Stimulated activated CD8-positive, alpha-beta memory T cell treated with anti-CD3 and anti-CD28 coated beads, Interleukin-7, amount 100 ng/mL, for 48 hours (primary cell): ENCODE measurements around the gene KLF6.
A peak's percentile ranks its signal among the peaks of the same experiment; 100 is the strongest.

Source experiments
- DNase-seq, 2 donors: peaks; one replicate each; pipeline ENCODE4 v3.0.0-alpha.2; 2020; ENCODE audit warnings: low read depth in 1 of 2; ENCODE audit errors: extremely low read depth in 1 of 2

The KLF6 gene

DNA sequence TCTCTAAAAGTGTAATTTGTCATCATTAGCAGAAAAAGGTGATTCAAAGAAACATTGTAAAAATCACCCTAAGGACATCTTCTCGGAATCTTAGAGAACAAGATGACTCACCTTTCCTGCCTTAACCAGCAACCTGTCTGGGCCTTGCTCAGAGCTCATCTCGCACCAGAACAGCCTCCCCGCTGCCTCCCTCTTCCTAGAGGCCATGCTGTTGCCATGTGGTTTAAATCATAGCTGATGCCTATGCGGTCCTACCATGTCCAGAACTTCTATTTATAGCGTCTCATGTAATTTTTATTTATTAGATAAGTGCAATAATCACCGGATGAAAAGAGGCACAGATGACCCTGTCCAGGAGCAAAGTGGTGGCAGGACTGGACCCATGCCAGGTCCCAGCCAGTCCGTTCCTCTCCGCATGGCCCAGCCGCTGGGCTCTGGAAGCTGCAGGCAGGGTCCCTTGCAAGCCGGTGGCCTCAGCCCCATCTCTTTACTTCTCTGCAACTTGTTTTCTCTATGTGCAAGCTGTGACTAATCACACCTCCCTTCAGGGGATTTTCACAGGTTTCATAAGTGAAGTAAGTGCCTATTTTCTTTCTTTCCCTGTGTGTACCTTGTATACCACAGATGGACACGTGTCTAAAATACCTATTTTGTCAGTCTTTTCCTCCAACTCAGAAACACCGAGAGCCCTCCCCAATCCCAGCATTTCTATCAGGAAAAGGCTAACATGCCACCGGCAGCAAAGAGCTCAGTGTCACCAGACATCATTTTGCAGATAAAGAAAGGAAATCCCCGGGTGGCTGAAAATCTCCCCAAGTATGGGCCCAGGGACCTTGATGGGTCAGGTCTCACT lies 27.1 kb downstream of the KLF6 start:
- peak in 1 of 2 donors; percentile 39 for DNase-seq

DNA sequence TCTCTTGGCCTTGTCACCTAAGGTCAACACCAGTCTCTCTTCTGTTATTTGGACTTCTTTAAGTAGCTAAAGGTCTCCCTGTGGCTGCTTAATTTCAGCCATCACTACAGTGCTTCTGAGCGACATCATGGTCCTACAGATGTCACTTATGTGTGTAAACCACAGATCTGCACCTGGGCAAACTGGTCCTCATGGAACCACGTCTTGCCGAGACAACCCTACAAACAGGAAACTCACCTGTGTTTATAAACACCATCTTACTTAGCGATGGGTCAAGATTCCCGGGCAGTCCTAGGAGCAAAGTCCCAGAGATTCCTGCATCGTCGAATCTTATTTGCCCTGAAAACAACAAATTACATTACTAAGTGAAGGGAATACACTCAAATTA lies 27.8 kb downstream of the KLF6 start:
- DNase-seq: no peak

DNA sequence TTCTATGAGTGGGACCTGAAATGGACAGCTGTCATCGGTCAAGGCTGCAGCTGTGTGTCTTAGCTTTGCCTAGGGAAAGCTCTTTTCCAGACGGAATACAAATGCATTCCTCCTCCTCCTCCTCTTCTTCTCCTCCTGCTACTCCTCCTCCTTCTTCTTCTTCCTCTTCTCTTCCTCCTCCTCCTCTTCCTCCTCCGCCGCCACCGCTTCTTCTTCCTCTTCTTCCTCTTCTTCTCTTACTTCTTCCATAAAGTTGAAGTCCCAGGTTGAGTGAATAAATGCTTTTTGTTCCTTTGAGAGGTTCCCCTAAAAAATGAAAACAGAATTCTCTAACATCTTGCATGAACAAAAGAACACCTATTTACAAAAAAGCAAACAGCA lies 28.7 kb downstream of the KLF6 start:
- no peak for DNase-seq

DNA sequence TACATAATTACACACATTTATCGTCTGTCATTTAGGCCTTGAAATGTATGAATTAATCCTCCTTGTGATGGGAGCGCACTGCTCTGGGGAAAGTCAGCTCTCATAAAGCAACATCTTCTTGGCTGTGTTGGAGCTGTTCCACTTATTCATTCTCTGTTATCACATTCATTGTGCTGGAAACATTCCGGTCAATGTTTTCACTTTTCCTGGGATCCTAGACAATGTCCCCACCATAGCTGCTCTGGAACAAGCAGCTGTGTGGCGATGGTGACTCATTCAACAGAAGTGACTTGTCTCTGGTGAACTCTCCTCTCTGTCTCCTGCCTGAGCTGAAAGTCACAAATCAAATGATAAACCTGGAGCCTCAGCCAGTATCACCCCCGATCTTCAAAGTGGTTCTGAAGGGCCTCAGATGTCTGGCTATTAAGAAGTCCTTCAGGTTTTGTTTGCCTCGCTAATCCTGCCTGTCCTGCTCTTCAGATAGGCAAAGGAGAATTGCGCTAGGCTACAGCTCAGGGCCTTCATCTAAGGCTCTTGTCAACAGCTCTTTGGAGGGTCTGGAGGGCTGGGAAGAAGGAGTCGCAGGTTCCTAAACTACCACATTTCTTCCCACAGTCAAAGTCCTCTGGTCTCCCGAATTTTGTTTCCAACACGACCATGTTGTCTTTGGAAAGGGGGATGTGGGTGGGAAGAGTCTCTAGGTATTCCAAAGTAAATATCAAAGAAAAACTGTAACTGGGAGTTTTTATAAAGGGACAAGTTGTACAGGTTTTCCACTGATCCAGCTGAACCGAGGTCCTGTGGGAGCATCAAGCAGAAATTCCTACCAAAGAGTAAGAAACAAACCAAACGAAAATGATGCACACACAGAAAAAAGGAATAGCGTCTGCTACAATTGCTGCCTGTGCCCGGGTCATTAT lies 29.3 kb downstream of the KLF6 start:
- no peak for DNase-seq

DNA sequence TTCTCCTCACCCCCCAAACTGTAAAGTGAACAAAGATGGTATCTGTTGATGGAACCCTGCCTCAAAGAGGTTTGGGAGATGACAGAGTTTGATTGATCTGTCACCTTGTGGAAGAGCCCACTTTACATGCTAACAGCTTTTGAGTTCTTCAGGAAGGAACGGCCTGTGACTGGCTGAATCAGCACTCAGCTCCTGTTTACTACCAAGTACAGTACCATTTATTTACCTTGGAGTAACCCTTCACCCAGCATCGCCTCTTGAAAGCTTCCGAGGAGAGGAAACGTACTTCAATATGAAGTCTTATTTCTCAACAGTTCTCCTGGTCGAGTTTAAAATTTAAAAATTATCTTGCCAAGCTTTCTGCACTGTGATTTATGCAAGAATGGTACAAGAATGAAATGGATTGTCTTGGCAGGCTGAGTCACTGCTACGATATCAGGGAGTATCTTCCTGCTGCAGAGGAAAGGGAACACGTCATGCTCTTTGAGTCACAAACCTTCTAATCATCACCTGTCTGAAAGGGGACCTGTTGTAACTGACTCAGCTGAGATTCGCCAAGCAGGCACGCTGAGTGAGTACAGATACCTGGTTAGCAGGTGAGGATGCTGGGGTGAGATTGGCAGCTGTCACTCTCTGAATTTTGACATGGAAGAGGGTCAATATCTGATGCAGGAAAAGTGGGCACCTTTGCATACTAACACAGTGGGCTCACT lies 30.1 kb downstream of the KLF6 start:
- DNase-seq: no peak

DNA sequence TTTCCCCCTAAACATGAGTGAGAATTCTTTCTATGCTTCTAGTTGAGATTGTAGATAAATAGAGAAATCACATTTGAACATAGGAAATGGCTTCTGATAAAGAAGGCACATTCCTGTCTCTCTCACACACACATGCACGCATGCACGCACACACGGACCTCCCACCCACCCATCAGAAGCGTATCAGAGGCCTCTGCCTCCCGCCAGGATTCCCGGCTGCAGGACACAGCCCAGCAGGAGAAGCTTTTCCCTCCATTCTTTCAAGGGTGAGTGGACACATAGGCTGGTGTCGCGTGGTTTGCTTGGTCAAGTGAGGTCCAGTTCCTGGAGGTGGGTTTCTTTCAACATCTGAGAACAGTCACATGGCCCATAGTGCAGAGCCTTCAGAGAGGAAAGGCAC lies 34.2 kb downstream of the KLF6 start:
- no peak for DNase-seq

DNA sequence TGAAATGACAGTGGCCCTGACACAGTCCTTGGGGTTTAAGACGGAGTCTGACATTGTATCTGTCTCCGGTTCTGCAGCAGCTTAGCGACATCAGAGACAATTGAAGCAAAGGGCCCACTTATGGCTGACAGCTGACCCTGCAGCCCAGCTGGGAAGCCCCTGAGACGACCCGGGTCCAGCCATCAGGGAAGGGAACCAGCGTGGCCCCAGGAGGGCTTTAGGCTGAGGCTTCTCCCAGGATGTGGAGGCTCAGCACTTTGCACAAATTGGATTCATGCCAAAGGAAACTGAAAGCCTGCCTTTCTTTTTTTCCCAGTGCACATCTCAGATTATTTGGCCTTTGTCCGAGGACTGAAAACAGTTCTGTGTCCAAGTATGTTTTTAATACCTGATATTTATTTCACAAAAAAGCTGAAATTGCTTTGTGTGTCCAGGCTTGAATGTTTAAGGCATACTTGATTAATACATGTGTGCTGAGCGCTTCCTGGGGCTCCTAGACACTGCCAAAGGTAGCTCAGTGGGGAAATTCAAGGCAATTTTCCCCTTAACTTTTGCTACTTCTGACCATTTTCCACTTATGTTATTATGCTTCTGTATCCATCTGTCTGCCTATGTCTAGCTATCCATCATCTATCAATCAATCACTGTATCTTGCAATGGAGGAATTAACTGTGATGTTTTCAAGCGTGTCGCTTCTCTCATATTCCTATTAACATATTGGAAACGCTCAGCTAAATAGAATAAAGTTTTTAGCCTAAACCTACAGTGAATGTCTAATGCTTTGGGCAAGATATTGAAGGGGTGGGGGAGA lies 34.8 kb downstream of the KLF6 start:
- DNase-seq: no peak

DNA sequence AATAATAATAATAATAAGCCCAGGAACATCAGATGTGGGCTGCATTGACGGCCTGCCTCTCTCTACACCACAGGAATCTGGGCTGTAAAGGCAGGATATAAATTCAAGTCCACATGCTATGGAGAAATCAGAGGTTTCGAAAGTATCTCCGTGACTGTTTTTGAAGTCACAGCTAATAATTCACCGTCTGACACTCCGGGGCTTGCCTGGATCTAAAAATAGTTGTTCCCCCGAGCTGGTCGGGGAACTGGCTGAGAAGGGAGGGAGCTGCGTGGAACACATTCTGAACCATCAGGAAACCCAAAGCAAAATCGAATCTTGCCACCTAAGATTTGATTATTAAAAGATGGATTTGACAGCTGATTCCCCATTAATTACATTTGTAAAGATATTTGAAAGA lies 35.4 kb downstream of the KLF6 start:
- DNase-seq: no peak

DNA sequence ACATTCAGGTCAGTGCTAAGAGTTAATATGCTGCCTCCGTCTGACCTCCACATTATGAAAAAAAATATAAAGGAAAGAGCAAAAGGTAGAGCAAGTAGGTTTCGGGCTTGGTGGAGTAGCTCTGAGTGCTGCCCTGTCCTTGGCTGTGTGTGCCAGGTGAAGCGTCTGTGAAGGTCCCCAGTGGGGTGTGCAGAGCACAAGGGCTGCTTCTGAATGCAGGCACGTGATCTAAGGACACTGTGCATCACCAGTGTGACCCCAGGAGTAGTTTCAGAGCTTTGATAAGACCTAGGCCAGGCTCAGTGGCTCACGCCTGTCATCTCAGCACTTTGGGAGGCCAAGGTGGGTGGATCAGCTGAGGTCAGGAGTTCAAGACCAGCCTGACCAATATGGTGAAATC lies 36.0 kb downstream of the KLF6 start:
- no peak for DNase-seq

DNA sequence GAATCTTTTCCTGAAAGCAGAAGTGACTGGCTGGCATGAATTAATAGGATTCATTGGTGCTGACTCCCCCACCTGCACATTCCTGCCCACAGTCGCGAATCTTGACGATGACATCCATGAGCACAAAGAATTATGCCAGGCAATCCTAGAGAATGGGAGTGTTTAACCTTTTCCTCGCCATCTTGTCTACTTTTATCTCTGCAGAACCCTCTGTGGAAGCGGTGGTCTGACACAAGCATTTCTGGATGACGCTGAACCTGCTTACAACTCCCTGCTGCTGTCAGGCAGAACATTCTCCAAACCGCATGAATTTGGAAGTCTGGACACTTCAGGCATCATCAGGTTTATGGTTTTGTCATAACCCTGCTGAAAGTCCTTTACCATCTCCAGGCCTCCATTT lies 36.5 kb downstream of the KLF6 start:
- no peak for DNase-seq

DNA sequence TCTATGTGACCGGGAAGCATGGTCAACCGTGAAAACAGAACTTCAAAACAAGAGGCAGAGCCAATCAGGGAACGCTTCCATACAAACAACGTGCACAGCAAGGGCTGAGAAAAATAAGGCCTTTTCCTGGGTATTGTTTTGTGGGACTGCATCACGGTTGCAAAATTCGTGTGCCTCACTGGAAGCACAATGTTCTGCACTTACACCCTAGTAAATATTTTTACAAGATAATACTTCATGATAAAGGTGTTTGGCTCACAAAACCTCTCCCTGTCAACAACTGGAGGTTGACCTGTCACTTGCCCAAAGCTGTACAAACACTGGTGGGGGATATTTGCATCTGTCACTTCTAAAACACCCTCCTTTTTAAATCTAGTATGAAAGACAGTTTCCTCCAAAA lies 37.0 kb downstream of the KLF6 start:
- DNase-seq: no peak

DNA sequence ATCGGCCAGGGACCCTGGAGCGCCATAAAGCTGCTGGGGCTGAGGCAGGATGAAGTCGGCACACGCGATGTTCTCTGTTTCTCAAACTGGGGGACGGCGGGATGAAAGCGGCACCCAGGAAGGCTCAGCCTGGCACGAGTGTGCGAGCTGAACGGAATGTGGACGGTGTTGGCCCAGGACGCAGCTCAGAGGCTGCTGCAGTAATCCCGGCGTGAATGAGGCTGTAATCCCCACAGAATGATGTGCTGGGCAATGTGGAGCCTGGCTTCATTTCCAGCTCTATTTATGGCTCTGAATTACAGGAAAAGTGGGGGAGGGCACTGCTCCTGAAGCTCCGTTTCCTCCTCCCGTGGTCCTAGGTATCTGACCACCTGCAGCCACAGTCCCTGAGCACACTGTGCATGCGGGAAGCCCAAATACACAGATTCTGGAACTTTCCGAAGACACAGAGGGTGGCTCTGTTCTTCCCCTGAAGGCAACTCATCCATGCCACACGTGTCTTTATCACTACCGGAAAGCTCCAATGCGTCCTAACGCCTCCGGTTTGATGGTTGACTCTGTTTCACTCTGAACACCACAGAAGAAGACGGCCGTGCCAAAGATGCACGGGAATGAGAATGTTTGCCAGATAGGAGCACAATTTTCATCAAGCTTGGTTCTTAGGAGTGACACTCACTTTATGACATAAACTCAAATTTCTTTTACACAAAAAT lies 37.6 kb downstream of the KLF6 start:
- no peak for DNase-seq

DNA sequence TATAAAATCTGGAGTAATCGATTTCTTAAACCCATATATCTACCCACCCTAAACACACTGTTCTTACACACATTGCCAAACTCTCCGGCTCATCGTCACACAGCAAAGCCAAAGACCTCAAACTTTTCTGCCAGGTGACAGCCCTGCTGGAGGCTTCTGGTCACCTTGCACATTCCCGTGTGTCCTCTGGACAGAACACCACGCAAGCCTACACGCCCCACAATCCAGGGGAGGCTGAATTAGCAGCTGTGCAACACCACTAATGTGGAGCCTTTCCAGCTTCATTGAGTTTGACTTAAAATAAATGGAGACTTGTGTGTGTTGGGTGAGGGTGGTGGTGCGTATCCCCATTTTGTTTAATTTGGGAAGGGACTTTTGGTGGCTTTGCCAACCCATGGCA lies 38.4 kb downstream of the KLF6 start:
- no peak for DNase-seq

DNA sequence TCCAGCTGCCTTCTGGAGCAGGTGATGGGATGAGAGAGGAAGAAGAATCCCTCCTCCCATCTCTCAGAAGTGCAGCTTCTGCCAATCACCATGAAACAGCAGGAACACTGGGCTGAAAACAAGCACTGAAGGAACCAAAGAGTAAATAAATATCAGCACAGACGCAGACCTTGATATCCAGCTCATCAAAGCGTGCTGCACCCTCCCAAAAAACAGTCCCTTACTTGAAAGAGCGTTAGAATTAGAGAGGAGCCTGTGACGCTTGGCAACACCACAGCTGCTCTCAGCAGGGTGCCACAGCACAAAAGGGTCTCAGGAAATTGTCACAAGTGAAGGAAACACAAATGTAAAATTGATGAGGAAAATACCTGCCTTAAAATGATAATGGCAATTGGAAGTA lies 39.5 kb downstream of the KLF6 start:
- DNase-seq: no peak

DNA sequence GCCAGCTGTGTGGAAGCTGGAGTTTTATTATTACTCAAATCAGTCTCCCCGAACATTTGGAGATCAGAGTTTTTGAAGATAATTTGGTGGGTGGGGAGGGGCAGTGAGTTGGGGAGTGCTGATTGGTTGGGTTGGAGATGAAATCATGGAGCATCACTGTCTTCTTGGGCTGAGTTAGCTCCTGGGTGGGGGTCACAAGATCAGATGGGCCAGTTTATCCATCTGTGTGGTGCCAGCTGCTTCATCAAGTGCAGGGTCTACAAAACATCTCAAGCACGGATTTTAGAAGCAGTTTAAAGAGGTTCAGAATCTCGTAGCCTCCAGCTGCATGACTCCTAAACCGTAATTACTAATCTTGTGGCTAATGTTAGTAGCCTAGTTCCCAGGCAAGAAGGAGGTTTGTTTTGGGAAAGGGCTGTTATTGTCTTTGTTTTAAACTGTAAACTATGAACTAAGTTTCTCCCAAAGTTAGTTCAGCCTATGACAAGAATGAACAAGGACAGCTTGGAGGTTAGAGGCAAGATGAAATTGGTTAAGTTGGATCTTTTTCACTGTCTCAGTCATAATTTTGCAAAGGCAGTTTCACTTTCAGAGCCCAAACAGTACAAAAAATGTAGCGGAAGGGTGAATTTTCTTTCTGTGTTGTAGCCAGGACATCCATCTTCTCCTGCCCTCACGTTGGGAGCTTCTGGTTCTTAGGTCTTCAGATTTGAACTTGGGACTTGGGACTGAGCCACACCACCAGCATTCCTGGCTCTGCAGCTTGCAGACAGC lies 43.1 kb downstream of the KLF6 start:
- DNase-seq: no peak

DNA sequence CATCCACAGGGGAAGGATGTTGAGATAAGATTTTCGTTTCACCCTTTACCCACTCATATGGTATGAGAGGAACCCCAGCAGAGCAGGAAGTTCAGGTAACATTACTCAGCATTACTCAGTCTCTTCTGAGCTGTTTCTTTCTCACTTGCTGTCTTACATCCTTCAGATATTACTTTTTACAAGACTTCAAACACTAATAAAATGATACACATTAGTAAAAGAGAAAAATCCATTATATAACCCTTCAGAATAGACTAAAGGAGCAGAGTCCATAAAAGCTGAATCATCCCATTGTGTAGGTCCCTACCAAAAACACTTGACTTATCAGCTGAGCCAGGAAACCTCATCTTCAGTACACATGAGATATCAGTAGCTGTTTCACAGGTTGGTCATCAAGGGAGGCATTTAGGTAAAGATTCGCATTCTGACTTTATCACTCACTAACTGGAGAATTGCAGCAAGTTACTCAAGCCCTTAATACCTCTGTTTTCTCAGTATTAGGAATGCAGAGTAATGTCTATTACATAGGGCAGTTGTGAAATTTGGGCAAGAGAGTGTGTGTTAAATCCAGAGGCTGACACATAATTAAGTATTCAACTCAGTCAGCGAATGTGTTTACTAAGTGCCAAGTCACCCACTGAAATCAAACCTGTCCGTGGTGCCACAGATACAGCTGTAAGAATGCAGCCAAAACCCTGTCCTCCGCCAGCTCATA lies 44.7 kb downstream of the KLF6 start:
- DNase-seq: no peak

DNA sequence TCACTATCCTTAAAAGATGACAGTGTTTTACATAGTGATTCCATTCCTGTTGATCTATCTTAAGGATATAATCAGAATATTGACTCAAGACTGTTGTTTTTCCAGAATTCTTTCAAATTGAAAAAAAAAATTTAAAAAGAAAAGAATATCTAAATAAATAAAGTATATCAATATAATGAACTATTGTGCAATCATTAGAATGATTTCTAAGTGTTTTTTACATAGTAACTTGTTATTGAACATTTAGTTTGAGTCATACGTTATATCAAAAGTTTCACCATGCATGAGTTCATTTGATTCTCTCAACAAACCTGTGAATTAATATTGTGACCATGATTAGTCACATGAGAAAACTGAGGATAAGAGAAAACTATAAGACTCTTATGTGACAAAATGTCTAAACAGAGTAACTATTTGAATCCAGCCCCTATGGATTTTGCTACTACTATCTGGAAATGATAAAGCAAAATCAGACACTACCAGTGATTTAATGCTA lies 46.1 kb downstream of the KLF6 start:
- no peak for DNase-seq

DNA sequence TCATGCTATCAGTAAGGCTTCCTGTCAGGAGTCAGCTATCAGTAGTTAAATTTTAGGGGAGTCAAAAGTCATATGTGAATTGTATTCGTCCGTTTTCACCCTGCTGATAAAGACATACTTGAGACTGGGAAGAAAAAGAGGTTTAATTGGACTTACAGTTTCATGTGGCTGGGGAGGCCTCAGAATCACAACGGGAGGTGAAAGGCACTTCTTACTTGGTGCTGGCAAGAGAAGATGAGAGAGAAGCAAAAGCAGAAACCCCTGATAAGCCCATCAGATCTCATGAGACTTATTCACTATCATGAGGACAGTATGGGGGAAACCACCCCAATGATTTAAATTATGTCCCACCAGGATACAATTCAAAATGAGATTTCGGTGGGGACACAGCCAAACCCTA lies 47.1 kb downstream of the KLF6 start:
- DNase-seq: no peak
